LNCAP (cell line): ENCODE results near the gene LHPP.

Source experiments
- TF ChIP-seq, protein P1 (sequence below): fragments of 450-650 bp; IDR thresholded peaks from 2 replicates; pipeline ENCODE4 v1.5.1; 2017; ENCODE audit warnings: mild to moderate bottlenecking

LHPP gene

GRCh38 chr10:124545351-124546054 lies 83.9 kb downstream of the LHPP start:
- TF ChIP-seq, protein P1, sequence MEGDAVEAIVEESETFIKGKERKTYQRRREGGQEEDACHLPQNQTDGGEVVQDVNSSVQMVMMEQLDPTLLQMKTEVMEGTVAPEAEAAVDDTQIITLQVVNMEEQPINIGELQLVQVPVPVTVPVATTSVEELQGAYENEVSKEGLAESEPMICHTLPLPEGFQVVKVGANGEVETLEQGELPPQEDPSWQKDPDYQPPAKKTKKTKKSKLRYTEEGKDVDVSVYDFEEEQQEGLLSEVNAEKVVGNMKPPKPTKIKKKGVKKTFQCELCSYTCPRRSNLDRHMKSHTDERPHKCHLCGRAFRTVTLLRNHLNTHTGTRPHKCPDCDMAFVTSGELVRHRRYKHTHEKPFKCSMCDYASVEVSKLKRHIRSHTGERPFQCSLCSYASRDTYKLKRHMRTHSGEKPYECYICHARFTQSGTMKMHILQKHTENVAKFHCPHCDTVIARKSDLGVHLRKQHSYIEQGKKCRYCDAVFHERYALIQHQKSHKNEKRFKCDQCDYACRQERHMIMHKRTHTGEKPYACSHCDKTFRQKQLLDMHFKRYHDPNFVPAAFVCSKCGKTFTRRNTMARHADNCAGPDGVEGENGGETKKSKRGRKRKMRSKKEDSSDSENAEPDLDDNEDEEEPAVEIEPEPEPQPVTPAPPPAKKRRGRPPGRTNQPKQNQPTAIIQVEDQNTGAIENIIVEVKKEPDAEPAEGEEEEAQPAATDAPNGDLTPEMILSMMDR = no peak

DNA sequence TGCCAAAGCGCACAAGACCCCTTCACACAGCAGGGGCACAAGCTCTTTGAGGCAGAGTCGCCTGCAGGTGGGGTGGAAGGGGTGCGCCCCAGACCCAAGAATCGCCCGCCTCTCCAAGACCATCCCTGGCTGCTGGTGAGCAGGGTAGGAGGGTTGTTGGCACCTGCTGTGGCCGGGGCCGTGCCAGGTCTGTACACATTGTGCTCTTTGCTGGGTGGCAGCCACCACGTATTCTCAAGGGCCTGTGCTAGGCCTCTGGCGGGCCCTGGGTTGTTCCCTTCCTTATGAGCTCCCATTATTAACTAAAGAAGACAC lies 84.4 kb downstream of the LHPP start:
- TF ChIP-seq, protein P1 = no peak

DNA sequence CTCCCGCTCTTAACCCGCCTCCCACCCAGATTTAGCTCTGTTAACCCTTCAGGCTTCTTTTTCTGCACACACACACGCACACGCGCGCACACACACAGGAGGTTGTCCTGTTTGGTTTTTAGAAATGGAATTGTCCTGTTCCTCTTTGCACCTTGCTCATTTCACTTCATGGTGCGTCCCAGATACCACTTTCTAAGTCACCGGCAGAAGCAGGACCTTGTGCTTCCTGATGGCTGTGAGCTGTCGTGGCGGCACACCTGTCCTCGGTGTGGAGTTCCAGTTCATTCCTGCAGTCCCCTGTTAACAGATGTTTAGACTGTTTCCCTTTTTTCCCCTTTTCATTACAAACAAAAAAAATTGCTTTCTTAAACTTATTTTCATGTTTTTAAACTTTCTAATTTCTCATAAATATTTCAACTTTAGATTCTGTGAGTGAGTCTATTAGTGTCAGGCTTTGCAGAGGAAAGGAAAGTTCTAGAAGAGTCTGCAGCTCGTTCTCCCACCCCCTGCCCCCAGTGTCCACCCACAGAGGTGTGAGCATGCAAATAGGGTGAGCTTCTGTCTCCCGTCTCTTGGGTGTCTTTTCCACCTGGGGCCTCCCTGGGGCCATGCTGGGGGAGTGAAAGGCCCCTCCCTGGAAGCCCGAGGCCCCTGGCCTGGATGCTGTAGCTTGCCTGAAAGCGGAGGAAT lies 85.5 kb downstream of the LHPP start:
- TF ChIP-seq, protein P1 = no peak

GRCh38 chr10:124547647-124548168 lies 86.1 kb downstream of the LHPP start:
- TF ChIP-seq, protein P1 = no peak

DNA sequence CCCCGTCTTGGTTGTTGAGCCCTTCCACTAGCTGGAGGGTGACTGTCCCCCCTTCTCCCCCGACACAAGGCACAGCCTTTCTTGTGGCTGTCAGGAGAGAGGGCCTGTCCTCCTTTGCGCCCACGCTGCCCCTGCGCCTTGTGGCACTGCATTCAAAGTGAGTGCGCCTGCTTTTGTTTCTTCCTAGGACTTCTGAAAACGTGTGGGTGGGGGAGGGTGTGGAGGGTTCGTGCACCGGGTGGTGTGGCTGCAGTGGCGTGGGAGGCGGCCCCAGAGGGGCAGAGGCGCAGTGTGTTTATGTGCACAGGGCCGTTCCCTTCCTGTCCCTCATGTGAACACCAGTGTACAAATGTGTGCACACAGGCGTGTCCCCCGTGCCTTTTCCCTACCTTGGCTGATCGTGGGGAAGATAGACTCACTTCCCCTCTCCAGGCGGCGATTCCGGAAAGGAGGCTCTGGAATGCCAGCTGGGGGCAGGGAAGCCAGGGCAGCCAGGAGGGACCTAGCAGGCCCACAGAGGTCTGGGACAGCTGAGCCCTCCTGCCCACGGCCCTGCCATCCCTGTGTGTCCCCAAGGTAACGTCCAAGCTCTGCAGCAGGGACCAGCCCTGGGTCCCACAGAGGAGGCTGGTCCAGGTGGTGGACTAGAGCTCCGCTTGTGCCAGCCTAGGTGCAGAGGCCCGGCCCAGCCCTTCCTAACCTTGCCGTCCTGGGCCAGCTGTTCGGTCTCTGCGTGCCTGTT lies 88.8 kb downstream of the LHPP start:
- TF ChIP-seq, protein P1 = no peak

DNA sequence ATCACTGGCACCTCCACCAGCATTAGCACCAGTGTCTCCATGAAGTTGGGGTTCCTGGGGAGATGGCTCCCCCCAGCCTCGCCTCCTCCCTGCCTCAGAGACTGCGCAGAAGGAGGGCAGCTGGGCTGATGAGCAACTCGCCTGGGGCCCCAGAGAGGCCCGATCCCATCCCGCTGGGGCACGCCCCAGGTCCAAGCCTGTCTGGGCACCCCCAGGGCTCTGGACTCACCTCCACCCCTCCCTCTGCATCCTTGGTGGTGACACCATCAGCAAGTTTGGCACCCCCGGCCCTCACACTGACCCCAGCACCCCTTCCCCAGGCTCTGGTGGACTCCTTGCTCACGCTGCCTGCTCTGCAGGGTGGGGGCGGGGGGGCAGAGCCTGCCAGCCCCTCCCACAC lies 89.5 kb downstream of the LHPP start:
- TF ChIP-seq, protein P1 = no peak

DNA sequence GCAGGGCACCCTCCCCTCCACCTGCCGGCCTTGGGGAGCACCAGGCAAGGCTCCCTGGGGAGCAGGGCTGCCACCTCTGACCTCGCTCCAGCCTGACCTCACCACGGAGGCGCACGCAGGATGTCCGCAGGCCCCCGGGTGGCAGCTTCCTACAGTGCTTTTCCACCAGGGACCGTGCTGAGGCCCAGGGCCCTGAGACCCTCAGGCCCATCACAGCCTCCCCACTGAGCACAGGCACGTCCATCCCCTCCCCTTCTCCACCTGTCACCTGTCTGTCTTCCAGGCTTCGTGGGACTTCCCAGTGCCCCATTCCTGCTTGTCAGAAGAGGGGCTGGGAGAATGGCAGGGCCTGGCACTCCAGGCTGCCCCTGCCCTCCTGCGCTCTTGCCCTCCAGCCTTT lies 90.1 kb downstream of the LHPP start:
- TF ChIP-seq, protein P1 = no peak
